NCI-H2227 treated with DMSO at 0.1 percent for 48 hours (cell line): ENCODE results near the gene SLC2A13.
"Not testable (repeated sequence)": the region's sequence is repeated elsewhere in the genome, so short reads cannot be mapped to it uniquely, and the experiment has no call there.

Source experiments
- DNase-seq: peaks from one replicate; lab custom pipeline; 2025; lab: John Stamatoyannopoulos, UW

Gene SLC2A13

DNA sequence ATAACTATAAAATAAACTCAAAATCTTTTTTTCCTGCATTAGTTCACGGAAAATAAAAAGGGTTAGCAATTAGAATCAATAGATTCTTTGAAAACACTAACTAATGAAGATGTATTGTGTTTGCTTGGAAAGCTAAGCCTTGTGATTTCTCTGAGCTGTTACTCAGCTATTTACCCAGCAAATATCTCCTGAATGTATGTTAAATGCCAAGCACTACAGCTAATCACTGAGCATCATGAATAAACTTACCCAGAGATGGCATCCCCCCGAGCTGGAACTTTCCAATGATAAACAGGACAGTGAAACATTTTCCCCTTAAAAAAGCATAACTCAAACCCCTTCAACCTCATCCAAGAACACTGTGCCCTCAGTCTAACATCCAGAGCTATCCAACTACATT, 71.2 kb downstream of the SLC2A13 start:
- no peak for DNase-seq

DNA sequence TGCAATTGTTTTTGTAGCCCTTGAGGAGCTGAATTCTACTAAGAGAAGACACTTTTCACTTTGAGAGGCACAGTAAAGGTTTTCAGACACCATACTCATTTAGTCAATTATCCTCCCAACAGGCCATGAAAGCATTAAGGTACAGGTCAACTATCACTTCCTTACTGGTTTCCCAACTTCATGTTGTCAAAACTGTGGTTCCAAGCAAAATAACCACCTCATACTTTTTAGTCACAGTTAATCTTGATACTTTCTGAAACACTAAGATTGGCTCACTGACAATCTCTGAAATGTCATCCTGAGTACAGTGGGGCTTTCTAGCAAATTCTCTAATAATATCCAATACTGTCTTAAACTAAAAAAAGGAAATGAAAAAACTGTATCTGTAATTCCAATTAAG, 71.7 kb downstream of the SLC2A13 start:
- DNase-seq: no peak

DNA sequence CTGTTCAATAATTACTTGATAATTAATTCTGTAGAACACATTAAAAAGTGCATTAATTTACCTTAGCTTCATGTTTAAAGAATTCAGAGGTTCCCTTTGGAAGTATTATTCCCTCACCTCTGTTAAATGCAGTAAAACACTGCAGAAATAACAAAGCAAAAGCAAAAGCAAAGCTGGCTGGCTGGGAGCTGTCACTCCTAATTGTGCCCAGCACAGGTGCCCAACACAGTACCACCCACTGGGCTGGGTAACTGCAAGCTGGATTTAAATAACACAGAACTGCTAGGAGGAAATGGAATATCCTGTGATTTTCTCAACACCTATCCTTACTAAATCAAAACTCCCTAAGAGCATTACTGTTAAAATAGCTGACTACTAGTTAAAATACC, 72.6 kb downstream of the SLC2A13 start:
- DNase-seq: no peak

DNA sequence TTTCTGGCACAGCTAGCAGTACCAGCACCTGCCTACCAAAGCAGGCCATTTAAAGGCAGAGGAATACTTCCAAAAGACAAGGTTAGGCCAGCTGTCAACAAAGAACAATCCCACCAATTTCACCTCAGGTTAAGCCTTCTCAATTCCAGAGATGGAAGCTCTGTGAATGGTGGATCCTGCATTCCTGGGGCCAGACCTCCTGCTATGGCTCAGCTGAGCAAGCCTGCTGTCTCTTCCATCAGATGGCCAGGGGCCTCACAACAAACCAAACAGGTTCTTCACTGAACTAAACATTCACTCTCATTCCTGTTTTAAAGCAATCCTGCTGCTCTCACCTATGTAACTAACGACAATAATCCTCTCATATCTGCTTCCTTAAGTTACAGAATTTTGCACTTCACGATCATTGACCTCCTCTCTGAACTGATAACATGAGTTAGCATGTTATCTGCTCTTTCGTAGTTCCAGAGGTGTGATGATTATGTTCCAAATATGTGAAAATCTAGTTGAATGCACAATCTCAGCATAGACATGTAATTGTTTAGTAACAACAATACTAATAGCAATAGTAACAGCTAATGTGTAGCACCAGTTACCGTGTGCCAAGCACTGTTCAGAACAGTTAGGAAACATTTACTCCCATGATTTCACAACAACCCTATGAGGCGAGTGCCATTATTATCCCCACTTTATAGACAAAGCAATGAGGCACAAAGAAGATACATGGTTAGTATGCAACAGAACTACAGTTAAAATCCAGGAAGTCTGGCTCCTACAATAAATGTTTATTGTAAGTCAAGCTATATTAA, 73.2 kb downstream of the SLC2A13 start:
- no peak for DNase-seq

DNA sequence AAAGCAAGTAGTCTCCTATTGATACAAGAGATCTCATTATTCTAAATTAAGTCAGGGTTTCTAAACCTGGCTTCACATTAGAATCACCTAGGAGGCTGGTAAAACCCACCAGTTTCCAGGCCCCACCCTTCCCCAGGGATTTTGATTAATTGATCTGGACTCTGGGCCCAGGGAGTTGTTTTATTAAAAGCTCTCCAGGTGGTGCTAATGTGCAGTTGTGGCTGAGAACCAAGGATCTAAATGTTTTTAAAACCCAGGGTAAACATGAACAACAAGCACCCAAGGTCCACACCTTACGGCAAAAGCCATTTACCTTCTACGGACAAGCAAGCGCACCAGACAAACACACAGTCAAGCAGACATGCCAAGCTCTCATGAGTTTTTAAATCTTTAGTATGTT, 73.9 kb downstream of the SLC2A13 start:
- DNase-seq: no peak

- DNase-seq: not testable (repeated sequence)
Measured at GRCh38 chr12:40030970-40031369, 74.9 kb downstream of the SLC2A13 start.

- no peak for DNase-seq
Measured at GRCh38 chr12:40028296-40028695, 77.6 kb downstream of the SLC2A13 start.

DNA sequence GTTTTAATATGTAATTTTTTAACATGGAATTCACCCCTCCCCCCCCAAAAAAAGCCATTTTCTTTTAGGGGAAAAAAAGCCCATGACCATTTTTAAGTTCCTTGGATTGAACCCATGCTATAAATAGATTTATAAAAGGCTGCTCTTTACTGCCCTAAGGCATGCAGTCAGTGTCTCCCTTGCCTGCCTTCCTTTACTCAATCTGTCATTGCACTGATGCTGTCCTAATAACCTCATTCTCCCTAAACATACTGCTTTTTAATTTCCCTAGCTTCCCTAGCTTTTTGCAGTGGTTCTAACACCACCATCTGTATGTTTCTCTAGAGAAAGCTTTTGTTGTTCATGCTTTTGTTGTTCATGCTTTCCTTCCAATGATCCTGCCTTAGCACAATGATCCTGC, 83.0 kb downstream of the SLC2A13 start:
- no peak for DNase-seq

DNA sequence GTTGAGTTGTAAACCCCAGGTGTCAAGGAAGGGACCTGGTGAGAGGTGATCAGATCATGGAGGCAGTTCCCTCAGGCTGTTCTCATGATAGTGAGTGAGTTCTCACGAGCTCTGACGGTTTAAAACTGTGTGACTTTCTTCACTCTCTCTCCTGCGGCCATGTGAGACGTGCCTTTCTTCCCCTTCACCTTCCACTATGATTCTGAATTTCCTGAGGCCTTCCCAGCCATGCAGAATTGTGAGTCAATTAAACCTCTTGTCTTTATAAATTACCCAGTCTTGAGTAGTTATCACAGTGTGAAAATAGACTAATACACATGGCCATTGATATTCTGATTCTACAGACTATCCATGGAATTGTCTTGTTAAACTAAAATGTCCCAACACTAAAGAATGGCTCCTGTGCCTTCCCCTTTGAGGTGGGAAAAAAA, 85.6 kb downstream of the SLC2A13 start:
- DNase-seq: no peak

DNA sequence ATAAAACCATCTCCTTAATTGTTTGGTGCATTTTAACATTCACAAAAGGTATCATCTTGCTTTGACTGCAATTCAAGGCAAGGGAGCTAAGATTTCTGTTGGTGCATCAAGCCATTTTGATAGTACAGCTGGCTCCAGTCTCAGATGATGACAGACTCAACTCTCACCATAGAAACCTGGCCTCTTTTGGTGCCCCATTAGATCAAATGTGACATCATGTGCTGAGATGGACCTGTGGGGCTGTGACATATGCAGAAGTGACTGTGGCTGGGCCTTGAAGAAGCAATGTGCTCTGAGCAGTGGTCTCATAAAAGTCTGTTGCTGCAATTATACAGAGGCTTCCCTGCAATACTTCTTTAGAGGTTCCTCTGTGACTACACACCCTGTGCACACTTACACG, 88.4 kb downstream of the SLC2A13 start:
- DNase-seq: no peak

GRCh38 chr12:40016980-40017379, 88.9 kb downstream of the SLC2A13 start:
- DNase-seq: no peak

GRCh38 chr12:40015881-40016280, 90.0 kb downstream of the SLC2A13 start:
- DNase-seq: no peak

- no peak for DNase-seq
Measured at GRCh38 chr12:40015345-40015744, 90.5 kb downstream of the SLC2A13 start.

- DNase-seq: no peak
Measured at GRCh38 chr12:40013847-40014246, 92.0 kb downstream of the SLC2A13 start.

DNA sequence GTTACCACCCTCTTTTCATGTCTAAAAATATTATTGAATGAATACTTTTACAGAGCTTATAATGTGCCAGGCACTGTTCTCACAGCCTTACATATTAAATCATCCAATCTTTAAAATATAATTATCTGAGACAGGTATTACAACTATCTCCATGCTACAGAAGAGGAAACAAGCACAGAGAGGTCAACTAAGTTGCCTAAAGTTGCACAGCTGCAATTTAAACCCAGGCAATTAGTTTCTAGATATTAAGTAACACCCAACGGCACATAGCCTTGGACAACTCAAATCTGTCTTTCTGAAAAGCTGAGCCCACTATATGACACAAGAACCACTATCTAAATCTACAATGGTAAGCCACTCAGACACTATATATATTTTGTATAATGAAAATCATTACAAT, 92.6 kb downstream of the SLC2A13 start:
- DNase-seq: no peak

DNA sequence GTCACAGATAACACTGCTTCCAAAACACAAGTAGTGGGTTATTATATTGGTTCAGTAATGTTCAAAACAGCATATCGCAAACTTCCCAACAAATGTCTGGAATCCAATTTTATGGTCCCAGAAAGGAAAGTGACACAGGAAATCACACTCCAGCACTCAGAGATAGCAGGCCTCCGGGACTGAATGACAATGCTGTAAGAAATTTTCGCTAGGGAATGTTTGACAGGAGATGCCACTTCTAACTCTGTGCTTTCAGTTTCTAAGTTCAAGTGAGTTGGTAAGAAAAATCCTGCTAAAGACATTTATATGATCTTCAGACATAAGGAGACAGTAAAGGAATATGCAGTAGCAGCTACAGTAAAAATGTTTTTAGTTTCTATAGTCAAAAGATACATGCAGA, 93.2 kb downstream of the SLC2A13 start:
- DNase-seq: no peak

- no peak for DNase-seq
Measured at GRCh38 chr12:40011775-40012129, 94.1 kb downstream of the SLC2A13 start.

DNA sequence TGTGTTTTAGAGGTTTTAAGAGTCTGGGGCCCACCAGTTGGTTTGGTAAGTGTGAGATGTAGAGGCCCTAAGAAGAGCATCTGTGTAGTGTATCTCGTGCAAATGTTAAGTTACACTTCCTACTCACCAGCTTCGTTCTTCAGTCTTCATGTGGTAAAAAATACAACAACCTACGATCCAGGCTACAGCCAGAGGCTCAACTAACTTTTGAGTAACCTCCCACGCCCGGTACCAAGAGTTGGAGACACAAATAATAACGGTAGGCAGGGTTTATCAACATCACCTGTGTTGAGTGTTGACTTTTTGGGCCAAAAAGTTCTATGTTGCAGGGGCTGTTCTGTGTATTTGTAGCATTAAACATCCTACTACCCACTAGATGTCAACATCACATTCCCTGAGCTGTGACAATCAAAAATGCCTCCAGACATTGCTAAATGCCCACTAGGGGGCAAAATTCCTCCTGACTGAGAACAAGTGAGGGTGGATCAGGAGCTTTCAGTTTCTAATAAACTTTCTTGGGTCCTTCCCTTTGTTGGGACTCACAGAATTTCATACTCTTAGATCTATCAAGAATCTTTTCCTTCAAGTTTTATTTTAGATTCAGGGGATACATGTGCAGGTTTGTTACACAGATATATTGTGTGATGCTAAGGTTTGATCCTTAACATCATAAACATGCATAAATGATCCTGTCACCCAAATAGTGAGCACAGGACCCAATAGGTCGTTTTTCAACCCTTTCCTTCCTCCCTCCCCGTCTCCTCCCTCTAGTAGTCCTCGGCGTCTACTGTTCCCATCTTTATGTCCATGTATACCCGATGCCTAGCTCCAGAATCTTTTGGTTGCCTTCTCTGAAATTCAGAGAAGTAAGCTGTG, 94.7 kb downstream of the SLC2A13 start:
- no peak for DNase-seq

- no peak for DNase-seq
Measured at GRCh38 chr12:40002178-40003169, 103.4 kb downstream of the SLC2A13 start.

GRCh38 chr12:40001406-40001805, 104.5 kb downstream of the SLC2A13 start:
- no peak for DNase-seq

GRCh38 chr12:40000884-40001283, 105.0 kb downstream of the SLC2A13 start:
- DNase-seq: no peak

DNA sequence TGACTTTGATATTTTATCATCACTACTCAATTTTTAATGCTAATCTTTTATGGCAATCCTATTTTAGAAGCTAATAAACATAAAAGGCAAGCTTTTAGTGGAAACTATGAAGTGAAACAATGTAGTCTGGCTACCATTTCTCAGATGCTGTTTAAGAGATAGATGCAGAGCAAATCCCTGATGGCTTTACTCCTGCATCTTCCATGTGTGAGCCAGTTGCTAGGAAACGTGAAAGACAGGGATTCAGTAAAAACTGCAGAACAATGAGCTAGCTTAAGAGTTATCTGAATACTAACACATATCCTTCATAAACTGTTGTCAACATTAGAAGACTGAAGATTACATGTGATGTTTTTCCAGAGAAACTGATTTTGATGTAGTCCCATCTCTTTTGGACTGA, 112.6 kb downstream of the SLC2A13 start:
- no peak for DNase-seq
